ENCODE measurements around the gene ANTXR2.

ANTXR2 gene

GRCh38 chr4:79913581-79913980, 159.4 kb downstream of the ANTXR2 start:
- Histone ChIP-seq H3K9me2 (ENCODE audit: low read depth, low read length) (no peaks in the 10 kb centered on the region), H4K20me1 (ENCODE audit: insufficient read depth, low read length) (no peaks in the 10 kb centered on the region), H3K9me3 (ENCODE audit: low read length) (no peaks in the 10 kb centered on the region), H3K4me2 (ENCODE audit: low read length) (no peak overlapping the region), H3K4me3 (ENCODE audit: low read depth, low read length, poor library complexity, severe bottlenecking) (no peak overlapping the region), H3K79me2 (ENCODE audit: insufficient read depth, low read length) (no peaks in the 10 kb centered on the region), H2AFZ (ENCODE audit: low read length) (no peak overlapping the region), H3K9ac (ENCODE audit: low read length) (no peak overlapping the region), H3K27me3 (ENCODE audit: insufficient read depth, low read length) (no peaks in the 10 kb centered on the region), H3K4me1 (ENCODE audit: insufficient read depth, low read length, severe bottlenecking) (no peaks in the 10 kb centered on the region), H3K27ac (ENCODE audit: low read depth, low read length, poor library complexity, severe bottlenecking) (no peak overlapping the region), H3F3A (ENCODE audit: insufficient read depth, low read length) (no peaks in the 10 kb centered on the region), H3K36me3 (ENCODE audit: insufficient read depth, low read length) (no peaks in the 10 kb centered on the region)
- TF ChIP-seq EZH2 (IDR thresholded peaks at IDR 0.05; ENCODE audit: borderline replicate concordance, low read length) (no peak), CTCF (IDR thresholded peaks at IDR 0.05; ENCODE audit: low read length) (no peak)

- Histone ChIP-seq H3K9me2 (ENCODE audit: low read depth, low read length) (no peaks in the 10 kb centered on the region), H3K4me3 (ENCODE audit: low read depth, low read length, poor library complexity, severe bottlenecking) (no peak overlapping the region), H3K9ac (ENCODE audit: low read length) (no peak overlapping the region), H3K4me1 (ENCODE audit: insufficient read depth, low read length, severe bottlenecking) (no peaks in the 10 kb centered on the region), H3K36me3 (ENCODE audit: insufficient read depth, low read length) (no peaks in the 10 kb centered on the region), H4K20me1 (ENCODE audit: insufficient read depth, low read length) (no peaks in the 10 kb centered on the region), H3K27me3 (ENCODE audit: insufficient read depth, low read length) (no peaks in the 10 kb centered on the region), H3K9me3 (ENCODE audit: low read length) (no peaks in the 10 kb centered on the region), H3K27ac (ENCODE audit: low read depth, low read length, poor library complexity, severe bottlenecking) (no peak overlapping the region), H3K79me2 (ENCODE audit: insufficient read depth, low read length) (no peaks in the 10 kb centered on the region), H3K4me2 (ENCODE audit: low read length) (no peak overlapping the region), H3F3A (ENCODE audit: insufficient read depth, low read length) (no peaks in the 10 kb centered on the region), H2AFZ (ENCODE audit: low read length) (no peak overlapping the region)
- TF ChIP-seq EZH2 (IDR thresholded peaks at IDR 0.05; ENCODE audit: borderline replicate concordance, low read length) (no peak), CTCF (IDR thresholded peaks at IDR 0.05; ENCODE audit: low read length) (no peak)
These were observed 166.0 kb downstream of the ANTXR2 start for GRCh38 chr4:79907001-79907400.

- no peak overlapping the region for H3K4me3 ChIP-seq (ENCODE audit: low read depth, low read length, poor library complexity, severe bottlenecking)
- no peak overlapping the region for H3K4me2 ChIP-seq (ENCODE audit: low read length)
- no peak overlapping the region for H3K27ac ChIP-seq (ENCODE audit: low read depth, low read length, poor library complexity, severe bottlenecking)
- H3K36me3 ChIP-seq (ENCODE audit: insufficient read depth, low read length) = no peaks in the 10 kb centered on the region
- H3K9me3 ChIP-seq (ENCODE audit: low read length) = no peaks in the 10 kb centered on the region
- no peaks in the 10 kb centered on the region for H4K20me1 ChIP-seq (ENCODE audit: insufficient read depth, low read length)
- H3F3A ChIP-seq (ENCODE audit: insufficient read depth, low read length) = no peaks in the 10 kb centered on the region
- H3K9me2 ChIP-seq (ENCODE audit: low read depth, low read length) = no peaks in the 10 kb centered on the region
- H3K27me3 ChIP-seq (ENCODE audit: insufficient read depth, low read length) = no peaks in the 10 kb centered on the region
- no peak overlapping the region for H2AFZ ChIP-seq (ENCODE audit: low read length)
- no peak for TF ChIP-seq CTCF (IDR thresholded peaks at IDR 0.05; ENCODE audit: low read length)
- TF ChIP-seq EZH2 (IDR thresholded peaks at IDR 0.05; ENCODE audit: borderline replicate concordance, low read length) = no peak
- no peaks in the 10 kb centered on the region for H3K79me2 ChIP-seq (ENCODE audit: insufficient read depth, low read length)
- no peak overlapping the region for H3K9ac ChIP-seq (ENCODE audit: low read length)
- no peaks in the 10 kb centered on the region for H3K4me1 ChIP-seq (ENCODE audit: insufficient read depth, low read length, severe bottlenecking)
These were observed 166.7 kb downstream of the ANTXR2 start for GRCh38 chr4:79906303-79906702.
